Caco-2 (cell line): ENCODE measurements around the gene MMS22L. TPM values are rescaled to one million over a fixed set of nuclear protein-coding genes. Genes with fewer than 3 reads are reported as not detected.

Experiments used
- BruUV-seq: library from RNA; stranded (reverse); fragments of 400-500 nt; replicated peaks from 2 replicates; lab custom pipeline; 2021; lab: Mats Ljungman, UMichigan
- CTCF ChIA-PET: fragments of 300-600 bp; sonication (Branson Sonifier 250); formaldehyde crosslinking; loops from one replicate; lab custom pipeline; 2022; ENCODE audit warnings: antibody characterized with exemption; lab: Charles Lee
- POLR2A ChIA-PET: fragments of 300-600 bp; sonication (Branson Sonifier 250); formaldehyde crosslinking; loops from one replicate; lab custom pipeline; 2022; ENCODE audit warnings: antibody characterized with exemption; lab: Charles Lee
- DNase-seq, 2 experiments: peaks; one replicate each; pipeline versions ENCODE4 v3.0.0 to v3.0.0-alpha.2; 2020 to 2022
- H3K27me3 ChIP-seq: replicated peaks from 2 replicates; pipeline ENCODE4 v1.6.0; 2011; ENCODE audit warnings: low read length; ENCODE audit not compliant: control insufficient read depth, insufficient read depth
- H3K36me3 ChIP-seq: 2 replicates; pipeline ENCODE4 v1.5.1; 2011; ENCODE audit warnings: low read length; ENCODE audit not compliant: control insufficient read depth, insufficient read depth
- H3K4me1 ChIP-seq: fragments of 250-450 bp; sonication (Bioruptor Pico); 2 replicates; pipeline ENCODE4 v1.5.1; 2020; ENCODE audit warnings: mild to moderate bottlenecking
- H3K4me3 ChIP-seq: 2 replicates; pipeline ENCODE4 v1.5.1; 2011; ENCODE audit warnings: low read depth, mild to moderate bottlenecking, control low read depth, low read length
- H3K9me3 ChIP-seq: fragments of 250-450 bp; sonication (Bioruptor Pico); 2 replicates; pipeline ENCODE4 v1.5.1; 2020; ENCODE audit warnings: mild to moderate bottlenecking, moderate library complexity
- H3K27ac Mint-ChIP-seq: one replicate; pipeline ENCODE4 v1.8.0; 2022; ENCODE audit warnings: mixed read lengths; ENCODE audit not compliant: unreplicated experiment
- H3K27me3 Mint-ChIP-seq: one replicate; pipeline ENCODE4 v1.8.0; 2022; ENCODE audit warnings: mixed read lengths; ENCODE audit not compliant: insufficient read depth, unreplicated experiment
- H3K36me3 Mint-ChIP-seq: one replicate; pipeline ENCODE4 v1.8.0; 2022; ENCODE audit warnings: mild to moderate bottlenecking, mixed read lengths; ENCODE audit not compliant: insufficient read depth, unreplicated experiment
- H3K4me1 Mint-ChIP-seq: one replicate; pipeline ENCODE4 v1.8.0; 2022; ENCODE audit warnings: low read depth, mixed read lengths; ENCODE audit not compliant: unreplicated experiment
- H3K4me3 Mint-ChIP-seq: one replicate; pipeline ENCODE4 v1.8.0; 2022; ENCODE audit warnings: mild to moderate bottlenecking, moderate library complexity, mixed read lengths; ENCODE audit not compliant: unreplicated experiment
- H3K9me3 Mint-ChIP-seq: one replicate; pipeline ENCODE4 v1.8.0; 2022; ENCODE audit warnings: mixed read lengths; ENCODE audit not compliant: unreplicated experiment
- CTCF ChIP-seq, 2 experiments: fragments of 200-600 bp in 1 of 2; IDR thresholded peaks; 1 replicate in 1 of 2; 2 replicates in 1 of 2; pipeline versions ENCODE4 v1.5.1 to v1.8.0; 2011 to 2022; ENCODE audit warnings: antibody characterized with exemption in 1 of 2, control low read depth in 1 of 2, inconsistent platforms in 1 of 2, low read depth in 1 of 2, low read length in 1 of 2, mild to moderate bottlenecking in 1 of 2, moderate library complexity in 1 of 2; ENCODE audit not compliant: insufficient read depth in 1 of 2, severe bottlenecking in 1 of 2, unreplicated experiment in 1 of 2
- intact Hi-C: fragments of 100-400 bp; cut with micrococcal nuclease; formaldehyde crosslinking; loops from one replicate; pipeline ENCODE4 v1.10.0; 2022; ENCODE audit not compliant: unreplicated experiment
- total RNA-seq: library from RNA; stranded (reverse); gene quantifications from 2 replicates; pipeline ENCODE4 v1.2.3, GENCODE V29; 2022

MMS22L gene
- total RNA-seq, 1 experiment from 2014 or later = 32.1 TPM

GRCh38 chr6:97198046-97198565, 84.9 kb downstream of the MMS22L start:
- no peaks in the 10 kb centered on the region for H3K27me3 Mint-ChIP-seq
- intact Hi-C loops = no loop called here
- no peak overlapping the region for H3K4me3 Mint-ChIP-seq

GRCh38 chr6:97195117-97195516, 87.9 kb downstream of the MMS22L start:
- intact Hi-C loops = no loop called here

More at GRCh38 chr6:97198046-97198565, 84.9 kb downstream of the MMS22L start:
- no TSS peak for BruUV-seq
- Histone ChIP-seq H3K36me3 (no peaks in the 10 kb centered on the region), H3K27me3 (no peaks in the 10 kb centered on the region), H3K4me3 (no peak overlapping the region), H3K9me3 (no peaks in the 10 kb centered on the region), H3K4me1 (no peaks in the 10 kb centered on the region)
- peaks cover 10% of the 10 kb centered on the region for H3K36me3 Mint-ChIP-seq
- no peaks in the 10 kb centered on the region for H3K4me1 Mint-ChIP-seq
- CTCF ChIA-PET = interaction anchor here (0.6 kb wide), 1 partner anchor 46 kb away, joined by 5 read pairs; no protein-coding TSS in a partner anchor
- no peak overlapping the region for H3K27ac Mint-ChIP-seq
- TF ChIP-seq CTCF (IDR thresholded peaks at IDR 0.05; ENCODE audit: insufficient read depth in 1 of 2, low read depth in 1 of 2, low read length in 1 of 2, severe bottlenecking in 1 of 2, unreplicated experiment in 1 of 2) = no peak
- no peaks in the 10 kb centered on the region for H3K9me3 Mint-ChIP-seq
- POLR2A ChIA-PET = no interaction called here
- no peak for DNase-seq

GRCh38 chr6:97189767-97190166, 93.2 kb downstream of the MMS22L start:
- Mint-ChIP-seq H3K27me3 (no peaks in the 10 kb centered on the region), H3K9me3 (no peaks in the 10 kb centered on the region), H3K27ac (no peak overlapping the region), H3K36me3 (peaks cover 10% of the 10 kb centered on the region), H3K4me1 (no peaks in the 10 kb centered on the region), H3K4me3 (no peak overlapping the region)
- TF ChIP-seq CTCF (IDR thresholded peaks at IDR 0.05; ENCODE audit: insufficient read depth in 1 of 2, low read depth in 1 of 2, low read length in 1 of 2, severe bottlenecking in 1 of 2, unreplicated experiment in 1 of 2) = no peak
- no peaks in the 10 kb centered on the region for H3K27me3 ChIP-seq
- no peaks in the 10 kb centered on the region for H3K36me3 ChIP-seq
- intact Hi-C loops = no loop called here
- no peak overlapping the region for H3K4me3 ChIP-seq
- POLR2A ChIA-PET = no interaction called here
- no TSS peak for BruUV-seq
- H3K9me3 ChIP-seq = no peaks in the 10 kb centered on the region
- DNase-seq = no peak
- CTCF ChIA-PET = interaction anchor here (0.7 kb wide), 1 partner anchor 59 kb away, joined by 3 read pairs; no protein-coding TSS in a partner anchor
- no peaks in the 10 kb centered on the region for H3K4me1 ChIP-seq

More at GRCh38 chr6:97195117-97195516, 87.9 kb downstream of the MMS22L start:
- Histone ChIP-seq H3K27me3 (no peaks in the 10 kb centered on the region), H3K36me3 (no peaks in the 10 kb centered on the region), H3K4me3 (no peak overlapping the region), H3K9me3 (no peaks in the 10 kb centered on the region), H3K4me1 (no peaks in the 10 kb centered on the region)
- Mint-ChIP-seq H3K36me3 (peaks cover 15% of the 10 kb centered on the region), H3K4me1 (no peaks in the 10 kb centered on the region), H3K27me3 (no peaks in the 10 kb centered on the region), H3K27ac (no peak overlapping the region), H3K9me3 (no peaks in the 10 kb centered on the region), H3K4me3 (no peak overlapping the region)
- ChIA-PET CTCF (no interaction called here), POLR2A (no interaction called here)
- DNase-seq = no peak
- TF ChIP-seq CTCF (IDR thresholded peaks at IDR 0.05; ENCODE audit: insufficient read depth in 1 of 2, low read depth in 1 of 2, low read length in 1 of 2, severe bottlenecking in 1 of 2, unreplicated experiment in 1 of 2) = no peak
- no TSS peak for BruUV-seq
